GM19328 (cell line): ENCODE measurements around the gene TSNAXIP1.
"Not testable (repeated sequence)": the region's sequence is repeated elsewhere in the genome, so short reads cannot be mapped to it uniquely, and the experiment has no call there.

Source experiments
- ATAC-seq: cut with Tn5 transposase; IDR thresholded peaks from one replicate; pipeline ENCODE4 v1.9.1; 2021; ENCODE audit warnings: mild to moderate bottlenecking, moderate library complexity; ENCODE audit not compliant: unreplicated experiment

TSNAXIP1 gene

GRCh38 chr16:67857547-67858233, 51.0 kb downstream of the TSNAXIP1 start:
- no peak for ATAC-seq

GRCh38 chr16:67858500-67858899, 51.8 kb downstream of the TSNAXIP1 start:
- no peak for ATAC-seq

GRCh38 chr16:67860589-67861398, 54.1 kb downstream of the TSNAXIP1 start:
- no peak for ATAC-seq

GRCh38 chr16:67861877-67862276, 55.2 kb downstream of the TSNAXIP1 start:
- no peak for ATAC-seq

GRCh38 chr16:67862623-67863583, 56.2 kb downstream of the TSNAXIP1 start:
- ATAC-seq, result no peak

- not testable (repeated sequence) for ATAC-seq
Observed at GRCh38 chr16:67864044-67864443, 57.4 kb downstream of the TSNAXIP1 start.

- no peak for ATAC-seq
Observed at GRCh38 chr16:67864594-67864993, 57.9 kb downstream of the TSNAXIP1 start.

- no peak for ATAC-seq
Observed at GRCh38 chr16:67865318-67865717, 58.6 kb downstream of the TSNAXIP1 start.

- ATAC-seq, result no peak
Observed at GRCh38 chr16:67868290-67868689, 61.6 kb downstream of the TSNAXIP1 start.

- no peak for ATAC-seq
Observed at GRCh38 chr16:67869653-67870052, 63.0 kb downstream of the TSNAXIP1 start.

- no peak for ATAC-seq
Observed at GRCh38 chr16:67871256-67871655, 64.6 kb downstream of the TSNAXIP1 start.

- no peak for ATAC-seq
Observed at GRCh38 chr16:67872131-67872630, 65.5 kb downstream of the TSNAXIP1 start.

- peak; percentile 55 for ATAC-seq
Observed at GRCh38 chr16:67872631-67873434, 66.1 kb downstream of the TSNAXIP1 start, which contains the start of gene EDC4. Gene EDC4 (plus strand): TSS chr16:67873052. CDS start chr16:67873262, 210 bp downstream.

GRCh38 chr16:67873435-67874370, 67.0 kb downstream of the TSNAXIP1 start:
- no peak for ATAC-seq

GRCh38 chr16:67874372-67874771, 67.7 kb downstream of the TSNAXIP1 start:
- no peak for ATAC-seq

GRCh38 chr16:67877064-67877463, 70.4 kb downstream of the TSNAXIP1 start:
- no peak for ATAC-seq
